Measurements from ENCODE around the gene GMPR2. TPM values are rescaled to one million over a fixed set of nuclear protein-coding genes. Genes with fewer than 3 reads are reported as not detected.
A peak's percentile ranks its signal among the peaks of the same experiment; 100 is the strongest.

The GMPR2 gene
- total RNA-seq, 6 experiments from 2014 or later: 26.2 to 40.2 (median 34.2) TPM

DNA sequence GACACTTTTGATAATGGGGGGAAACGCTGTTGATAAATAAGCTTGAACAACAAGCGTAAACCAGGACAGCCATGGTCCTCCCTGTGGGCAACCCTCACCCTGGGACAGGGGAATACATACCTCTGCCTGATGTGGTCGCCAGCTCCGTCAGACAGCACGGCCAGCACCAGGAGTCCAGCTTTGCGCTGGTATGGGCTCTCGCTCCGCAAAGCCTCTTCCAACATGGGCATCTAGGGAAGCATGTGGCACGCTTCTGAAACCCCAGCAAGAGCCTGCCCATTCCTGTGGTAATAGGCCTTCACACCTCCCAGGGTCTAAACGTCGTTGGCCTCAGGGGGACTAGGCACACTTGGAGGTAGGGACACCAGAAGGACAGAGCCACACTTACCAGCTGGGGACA lies 47.0 kb upstream of the GMPR2 start:
- ATAC-seq: no peak
- no peaks in the 10 kb centered on the region for H3K9me3 ChIP-seq
- TF ChIP-seq POLR2A (IDR thresholded peaks at IDR 0.05) (no peak), CTCF (IDR thresholded peaks at IDR 0.05) (no peak)

DNA sequence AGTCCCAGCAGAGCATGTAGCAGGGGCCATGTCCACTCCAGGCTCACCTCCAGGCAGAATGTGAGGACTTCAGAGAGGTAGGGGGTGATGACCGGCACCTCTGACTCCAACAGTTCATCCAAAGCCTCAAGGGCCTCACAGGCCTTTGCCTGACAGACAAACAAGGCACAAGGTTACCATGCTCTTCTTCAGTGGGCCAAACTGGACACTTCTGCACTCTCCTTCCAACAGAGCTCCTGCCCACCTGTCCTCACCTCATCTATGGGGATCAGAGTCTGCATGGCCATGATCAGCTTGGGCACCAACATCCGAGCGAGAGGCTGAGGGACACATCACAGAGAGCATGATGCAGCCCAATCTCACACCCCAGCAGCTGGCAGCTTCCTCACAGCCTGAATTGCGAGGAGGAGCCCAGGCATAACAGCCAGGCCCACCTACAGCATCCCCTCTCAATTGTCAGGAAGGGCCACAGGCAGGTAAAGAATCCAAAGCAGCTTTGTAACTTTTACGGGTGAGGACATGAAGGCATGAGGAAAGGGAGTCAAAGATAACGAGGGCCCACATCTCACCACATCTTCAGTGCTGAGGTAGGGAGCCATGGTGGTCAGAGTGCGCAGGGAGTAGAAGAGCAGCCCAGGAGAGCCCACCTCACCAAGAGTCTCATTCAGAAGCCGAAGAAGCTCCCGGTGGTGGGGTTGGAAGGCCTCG lies 45.7 kb upstream of the GMPR2 start:
- no peak overlapping the region for H3K27ac ChIP-seq
- TF ChIP-seq CTCF (IDR thresholded peaks at IDR 0.05): no peak
- no peak for TF ChIP-seq POLR2A (IDR thresholded peaks at IDR 0.05)
- ATAC-seq: no peak
- 96% methylated on average over 3 of the region's 10 CpGs for WGBS (ENCODE audit: insufficient coverage, low coverage, low lambda C conversion rate, missing lambda C conversion rate)
- H3K27me3 ChIP-seq: no peaks in the 10 kb centered on the region
- intact Hi-C loops (cut with DNase I): no loop called here
- H3K4me1 ChIP-seq: peaks cover 0 to 11% (median 4%) of the 10 kb centered on the region in 4 donors
- peaks cover 0 to 39% (median 10%) of the 10 kb centered on the region in 4 donors for H3K36me3 ChIP-seq
- no peaks in the 10 kb centered on the region for H3K9me3 ChIP-seq
- no peak for DNase-seq
- no peak overlapping the region for H3K4me3 ChIP-seq

More for the DNA sequence above, 47.0 kb upstream of the GMPR2 start:
- peak in 1 of 3 donors; percentile 33 for DNase-seq
- Histone ChIP-seq H3K36me3 (peaks cover 0 to 46% (median 11%) of the 10 kb centered on the region in 4 donors), H3K27ac (no peak overlapping the region), H3K4me3 (no peak overlapping the region), H3K27me3 (no peaks in the 10 kb centered on the region), H3K4me1 (peaks cover 0 to 13% (median 4%) of the 10 kb centered on the region in 4 donors)
- WGBS (ENCODE audit: insufficient coverage, low coverage, low lambda C conversion rate, missing lambda C conversion rate): no CpG with 5 or more reads among the region's 11 CpGs
- intact Hi-C loops (cut with DNase I): no loop called here

- ATAC-seq (no peak), DNase-seq (no peak)
- peaks cover 0 to 36% (median 10%) of the 10 kb centered on the region in 4 donors for H3K36me3 ChIP-seq
- H3K4me3 ChIP-seq: no peak overlapping the region
- intact Hi-C loops (cut with DNase I): no loop called here
- H3K9me3 ChIP-seq: no peaks in the 10 kb centered on the region
- no CpG with 5 or more reads among the region's 2 CpGs for WGBS (ENCODE audit: insufficient coverage, low coverage, low lambda C conversion rate, missing lambda C conversion rate)
- no peaks in the 10 kb centered on the region for H3K27me3 ChIP-seq
- TF ChIP-seq POLR2A (IDR thresholded peaks at IDR 0.05): no peak
- TF ChIP-seq CTCF (IDR thresholded peaks at IDR 0.05): no peak
- no peak overlapping the region for H3K27ac ChIP-seq
- H3K4me1 ChIP-seq: peaks cover 0 to 11% (median 4%) of the 10 kb centered on the region in 4 donors
Measured at GRCh38 chr14:24187539-24187915, 45.2 kb upstream of the GMPR2 start.

DNA sequence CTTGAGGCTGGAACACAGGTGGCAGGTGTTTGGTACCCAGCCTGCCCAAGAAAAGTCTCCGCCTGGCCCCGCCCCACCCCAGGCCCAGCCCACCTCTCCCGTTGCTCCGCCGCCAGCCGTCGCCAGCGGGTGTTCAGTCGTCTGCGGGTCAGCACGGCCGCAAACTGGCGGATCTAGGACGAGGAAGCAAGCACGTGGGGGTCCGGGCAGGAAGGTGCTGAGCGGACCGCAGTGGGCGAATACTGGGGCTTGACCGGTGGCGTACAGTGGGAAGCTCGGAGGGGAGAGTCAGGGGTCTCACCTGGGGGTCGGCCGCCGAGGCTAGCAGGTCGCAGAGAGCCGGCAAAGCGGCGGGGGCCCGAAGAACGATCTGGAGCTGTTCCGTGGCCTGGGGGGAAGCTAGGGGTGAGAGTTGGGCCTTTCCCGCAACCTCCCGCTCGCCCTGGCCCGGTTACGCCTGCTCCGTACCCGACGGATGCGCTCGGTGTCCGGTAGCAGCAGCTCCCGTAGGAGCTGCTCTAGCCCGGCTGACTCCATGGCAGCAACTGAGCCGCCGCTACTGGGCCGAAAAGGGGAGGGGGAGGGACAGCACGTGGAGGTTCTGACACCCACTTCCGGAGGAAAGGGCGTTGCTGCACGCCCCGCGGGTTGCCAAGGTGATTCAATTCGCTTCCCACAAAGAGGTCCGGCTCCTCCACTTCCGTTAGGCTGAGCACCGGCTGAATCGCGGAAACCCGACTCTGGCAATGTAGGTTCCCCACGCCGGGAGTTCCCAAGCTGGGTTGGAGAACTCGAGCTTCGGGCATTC lies 44.3 kb upstream of the GMPR2 start, which contains the start of gene IPO4:
Gene IPO4, minus strand, starts transcription at position 566 of the 808 bp plus-strand sequence. Its CDS starts 29 bp downstream, at position 537.
- Histone ChIP-seq H3K27me3 (no peaks in the 10 kb centered on the region), H3K9me3 (no peaks in the 10 kb centered on the region), H3K4me1 (peaks cover 0 to 11% (median 4%) of the 10 kb centered on the region in 4 donors), H3K4me3 (peak within 1 kb of the TSS; percentile 72 to 82 (median 74)), H3K36me3 (peaks cover 0 to 38% (median 8%) of the 10 kb centered on the region in 4 donors), H3K27ac (peak within 1 kb of the TSS in 2 of 3 donors; percentile 21 to 30)
- no peak for TF ChIP-seq CTCF (IDR thresholded peaks at IDR 0.05)
- peak; percentile 82 for TF ChIP-seq POLR2A (IDR thresholded peaks at IDR 0.05)
- 0% methylated on average over 16 of the region's 65 CpGs for WGBS (ENCODE audit: insufficient coverage, low coverage, low lambda C conversion rate, missing lambda C conversion rate)
- intact Hi-C loops (cut with DNase I): no loop called here
- DNase-seq: peak; percentile 95 to 98 (median 97)
- ATAC-seq: peak; percentile 95 to 99 (median 96)
